Activated naive CD4-positive, alpha-beta T cell treated with anti-CD3 and anti-CD28 coated beads for 36 hours (primary cell): ENCODE data around the gene LMOD1. TPM values are rescaled to one million over a fixed set of nuclear protein-coding genes. Genes with fewer than 3 reads are reported as not detected.

Experiments
- CTCF ChIA-PET: fragments of 350-600 bp; sonication (Branson Sonifier 250); formaldehyde crosslinking; loops from one replicate; lab custom pipeline; 2021; ENCODE audit warnings: antibody characterized with exemption; lab: Charles Lee
- DNase-seq: peaks from one replicate; pipeline ENCODE4 v3.0.0-alpha.2; 2020
- H3K27ac Mint-ChIP-seq: one replicate; pipeline ENCODE4 v1.8.0; 2021; ENCODE audit warnings: mild to moderate bottlenecking, mixed read lengths
- H3K27me3 Mint-ChIP-seq: one replicate; pipeline ENCODE4 v1.8.0; 2021; ENCODE audit warnings: low read depth, mixed read lengths
- H3K36me3 Mint-ChIP-seq: one replicate; pipeline ENCODE4 v1.8.0; 2021; ENCODE audit warnings: low read depth, mixed read lengths
- H3K4me1 Mint-ChIP-seq: one replicate; pipeline ENCODE4 v1.8.0; 2021; ENCODE audit warnings: low read depth, mixed read lengths
- H3K4me3 Mint-ChIP-seq: one replicate; pipeline ENCODE4 v1.8.0; 2021; ENCODE audit warnings: mild to moderate bottlenecking, moderate library complexity, mixed read lengths
- H3K9me3 Mint-ChIP-seq: one replicate; pipeline ENCODE4 v1.8.0; 2021; ENCODE audit warnings: mixed read lengths
- intact Hi-C: fragments of 100-400 bp; cut with micrococcal nuclease; formaldehyde crosslinking; loops from one replicate; pipeline ENCODE4 v1.15.1; 2023
- total RNA-seq, 2 experiments: library from RNA; stranded (reverse); gene quantifications; one replicate each; pipeline ENCODE4 v1.2.3, GENCODE V29; 2021

The LMOD1 gene
- total RNA-seq = not detected

DNA sequence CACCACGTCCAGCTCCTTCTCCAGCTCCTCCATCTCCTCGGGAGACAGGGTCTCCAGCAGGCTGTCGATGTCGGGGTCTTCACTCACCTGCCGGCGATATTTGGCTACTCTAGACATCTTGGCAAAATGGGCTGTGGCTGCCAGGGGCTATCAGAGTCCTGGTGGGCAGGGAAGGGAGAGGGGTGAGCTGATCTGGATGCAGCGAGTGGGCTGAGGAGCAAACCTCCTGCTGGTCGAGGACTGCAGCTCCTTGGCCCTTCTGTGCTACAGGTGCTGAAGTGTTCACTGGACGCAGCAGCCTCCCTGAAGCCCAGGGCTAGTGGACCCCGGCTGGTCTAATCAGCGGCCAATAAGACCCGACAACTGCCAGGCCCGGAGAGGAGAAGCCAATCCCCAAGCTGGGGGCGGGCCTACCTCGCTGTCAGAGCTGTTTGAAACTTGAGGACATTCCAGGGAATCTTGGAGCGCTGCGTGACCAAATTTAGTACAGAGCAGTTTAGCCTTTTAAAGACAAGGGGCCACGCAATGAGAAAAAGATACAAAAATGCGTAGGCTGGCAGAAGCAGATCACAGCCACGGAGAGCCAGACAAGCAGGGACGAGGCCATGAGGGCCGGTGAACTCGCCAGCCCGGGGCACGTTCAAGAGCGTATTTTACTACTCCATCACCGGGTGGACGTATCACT lies at the start of gene LMOD1:
Gene LMOD1, minus strand, starts transcription at position 325 of the 685 bp plus-strand sequence. Its CDS starts 208 bp downstream, at position 117.
- Mint-ChIP-seq H3K27ac (no peak within 1 kb of the TSS), H3K9me3 (no peaks in the 10 kb centered on the region), H3K27me3 (peaks cover 39% of the 10 kb centered on the region), H3K36me3 (no peaks in the 10 kb centered on the region), H3K4me3 (peak within 1 kb of the TSS; percentile 40), H3K4me1 (peaks cover 15% of the 10 kb centered on the region)
- intact Hi-C loops = no loop called here
- CTCF ChIA-PET = interaction anchor here (1.0 to 3.4 kb wide), 3 partner anchors 18 to 53 kb away, joined by 3 to 17 read pairs (median 3); no protein-coding TSS in a partner anchor
- DNase-seq = peak; percentile 14

DNA sequence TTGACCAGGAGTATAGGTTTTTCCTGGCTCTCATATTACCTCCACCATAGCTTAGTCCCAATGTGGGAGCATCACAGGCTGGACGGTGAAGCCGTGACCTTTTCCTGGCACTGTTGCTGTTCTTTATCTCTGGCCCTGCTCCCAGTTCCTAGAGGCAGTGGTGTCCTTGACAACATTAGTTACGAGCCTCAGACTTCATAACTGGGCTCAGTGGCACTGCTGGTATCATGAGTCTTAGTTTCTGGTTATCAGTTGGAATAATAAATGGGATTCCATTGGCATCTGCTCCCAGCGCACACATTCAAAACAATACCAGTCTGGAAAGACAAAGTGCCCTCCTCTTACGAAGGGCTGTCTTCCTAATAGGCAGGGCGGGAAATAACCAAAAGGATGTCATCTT lies 44.1 kb upstream of the LMOD1 start:
- Mint-ChIP-seq H3K36me3 (peaks cover 14% of the 10 kb centered on the region), H3K4me1 (no peaks in the 10 kb centered on the region), H3K27ac (no peak overlapping the region), H3K27me3 (no peaks in the 10 kb centered on the region), H3K9me3 (no peaks in the 10 kb centered on the region), H3K4me3 (no peak overlapping the region)
- intact Hi-C loops = no loop called here
- DNase-seq = no peak
- CTCF ChIA-PET = interaction anchor here (0.8 kb wide), 1 partner anchor 94 kb away, joined by 3 read pairs; no protein-coding TSS in a partner anchor

DNA sequence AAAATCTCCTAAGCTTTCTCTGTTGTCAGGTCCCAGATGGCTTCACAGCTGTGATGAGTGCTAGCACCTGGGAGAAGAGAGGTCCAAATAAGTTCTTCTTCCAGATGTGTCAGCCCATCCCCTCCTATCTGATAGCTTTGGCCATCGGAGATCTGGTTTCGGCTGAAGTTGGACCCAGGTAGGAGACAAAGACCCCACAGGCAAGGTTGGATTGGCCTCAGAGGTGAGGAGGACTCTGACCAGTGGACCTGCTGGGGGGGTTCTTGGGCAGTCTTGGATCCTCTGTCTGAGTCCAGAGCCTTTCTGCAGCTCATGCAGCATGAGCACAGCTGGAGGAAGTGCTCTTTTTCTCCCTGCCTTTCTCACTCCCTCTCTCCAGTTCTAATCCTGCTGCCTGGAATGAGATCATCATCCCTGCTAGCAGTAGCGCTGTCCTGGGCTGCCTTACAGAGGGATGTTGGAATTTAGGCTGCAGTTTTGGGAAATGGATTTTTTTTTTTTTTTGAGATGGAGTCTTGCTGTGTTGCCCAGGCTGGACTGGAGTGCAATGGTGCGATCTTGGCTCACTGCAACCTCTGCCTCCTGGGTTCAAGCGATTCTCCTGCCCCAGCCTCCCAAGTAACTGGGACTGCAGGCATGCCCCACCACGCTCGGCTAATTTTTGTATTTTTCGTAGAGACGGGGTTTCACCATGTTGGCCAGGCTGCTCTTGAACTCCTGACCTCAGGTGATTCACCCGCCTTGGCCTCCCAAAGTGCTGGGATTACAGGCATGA lies 43.2 kb upstream of the LMOD1 start:
- no peaks in the 10 kb centered on the region for H3K27me3 Mint-ChIP-seq
- peaks cover 14% of the 10 kb centered on the region for H3K36me3 Mint-ChIP-seq
- H3K27ac Mint-ChIP-seq = no peak overlapping the region
- intact Hi-C loops = no loop called here
- no peak for DNase-seq
- no peak overlapping the region for H3K4me3 Mint-ChIP-seq
- H3K9me3 Mint-ChIP-seq = no peaks in the 10 kb centered on the region
- CTCF ChIA-PET = interaction anchor here (1.7 to 2.2 kb wide), 2 partner anchors 10 to 17 kb away, joined by 7 to 10 read pairs; no protein-coding TSS in a partner anchor
- H3K4me1 Mint-ChIP-seq = no peaks in the 10 kb centered on the region

DNA sequence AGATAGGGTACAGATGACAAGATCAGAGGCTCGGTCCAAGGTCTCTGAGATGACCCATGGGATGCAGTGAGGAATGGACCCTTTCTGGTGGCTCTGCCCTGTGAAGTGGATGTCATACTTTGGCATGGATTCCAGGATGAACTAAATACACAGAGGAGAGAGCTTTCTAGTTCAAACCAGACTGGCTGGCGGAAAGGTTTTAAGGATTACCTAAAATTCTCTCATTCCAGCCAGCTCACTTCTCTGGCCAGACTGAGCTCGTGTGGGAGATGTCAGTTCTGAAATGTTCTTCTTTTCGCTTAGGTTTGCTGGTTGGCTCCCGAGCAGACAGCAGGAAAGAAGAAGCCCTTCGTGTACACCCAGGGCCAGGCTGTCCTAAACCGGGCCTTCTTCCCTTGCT lies 42.3 kb upstream of the LMOD1 start:
- intact Hi-C loops = no loop called here
- no peak for DNase-seq
- H3K9me3 Mint-ChIP-seq = no peaks in the 10 kb centered on the region
- H3K4me3 Mint-ChIP-seq = no peak overlapping the region
- peaks cover 10% of the 10 kb centered on the region for H3K36me3 Mint-ChIP-seq
- H3K27ac Mint-ChIP-seq = no peak overlapping the region
- CTCF ChIA-PET = interaction anchor here (1.7 to 2.2 kb wide), 2 partner anchors 11 to 16 kb away, joined by 7 to 10 read pairs; no protein-coding TSS in a partner anchor
- no peaks in the 10 kb centered on the region for H3K27me3 Mint-ChIP-seq
- H3K4me1 Mint-ChIP-seq = peaks cover 5% of the 10 kb centered on the region

DNA sequence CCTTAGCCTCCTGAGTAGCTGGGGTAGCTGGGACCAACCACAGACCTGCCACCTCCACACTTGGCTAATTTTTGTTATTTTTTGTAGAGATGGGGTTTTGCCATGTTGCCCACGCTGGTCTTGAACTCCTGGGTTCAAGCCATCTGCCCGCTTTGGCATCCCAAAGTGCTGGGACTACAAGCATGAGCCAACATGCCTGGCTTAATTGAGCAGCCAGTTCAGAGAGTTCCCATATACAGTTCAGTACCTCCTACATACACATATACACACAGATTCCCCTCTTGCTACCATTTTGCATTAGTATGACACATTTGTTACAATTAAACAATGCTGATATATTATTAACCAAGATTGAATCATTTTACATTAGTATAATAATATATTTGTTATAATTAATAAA lies 39.0 kb upstream of the LMOD1 start:
- H3K4me3 Mint-ChIP-seq = no peak overlapping the region
- H3K27ac Mint-ChIP-seq = no peak overlapping the region
- CTCF ChIA-PET = interaction anchor here (0.6 to 4.9 kb wide), 4 partner anchors 14 to 150 kb away, joined by 3 to 28 read pairs (median 10); no protein-coding TSS in a partner anchor
- no peak for DNase-seq
- H3K4me1 Mint-ChIP-seq = peaks cover 17% of the 10 kb centered on the region
- H3K27me3 Mint-ChIP-seq = no peaks in the 10 kb centered on the region
- H3K36me3 Mint-ChIP-seq = peaks cover 6% of the 10 kb centered on the region
- H3K9me3 Mint-ChIP-seq = no peaks in the 10 kb centered on the region
- intact Hi-C loops = no loop called here

DNA sequence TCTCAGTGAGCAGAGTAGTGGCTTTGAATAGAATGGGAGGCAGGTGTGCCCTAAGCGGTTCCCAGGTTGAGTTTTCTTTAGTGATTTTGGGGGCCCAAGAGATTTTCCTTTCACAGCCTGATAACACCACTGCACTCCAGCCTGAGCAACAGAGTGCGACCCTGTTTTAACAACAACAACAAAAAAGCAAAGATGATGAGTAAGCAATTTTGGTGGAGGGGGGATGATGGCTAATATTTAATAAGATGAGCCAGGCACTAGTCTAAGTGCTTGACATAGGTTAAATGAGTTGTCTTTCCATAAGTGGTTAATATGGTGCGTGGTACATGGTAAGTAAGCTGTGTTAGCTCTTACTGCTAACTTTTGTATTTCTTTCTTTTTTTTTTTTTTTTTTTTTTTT lies 38.1 kb upstream of the LMOD1 start:
- Mint-ChIP-seq H3K9me3 (no peaks in the 10 kb centered on the region), H3K36me3 (peaks cover 2% of the 10 kb centered on the region), H3K27me3 (no peaks in the 10 kb centered on the region), H3K4me1 (peaks cover 17% of the 10 kb centered on the region), H3K4me3 (no peak overlapping the region), H3K27ac (no peak overlapping the region)
- intact Hi-C loops = no loop called here
- CTCF ChIA-PET = interaction anchor here (2.0 to 4.9 kb wide), 2 partner anchors 15 to 89 kb away, joined by 11 to 28 read pairs; no protein-coding TSS in a partner anchor
- no peak for DNase-seq

DNA sequence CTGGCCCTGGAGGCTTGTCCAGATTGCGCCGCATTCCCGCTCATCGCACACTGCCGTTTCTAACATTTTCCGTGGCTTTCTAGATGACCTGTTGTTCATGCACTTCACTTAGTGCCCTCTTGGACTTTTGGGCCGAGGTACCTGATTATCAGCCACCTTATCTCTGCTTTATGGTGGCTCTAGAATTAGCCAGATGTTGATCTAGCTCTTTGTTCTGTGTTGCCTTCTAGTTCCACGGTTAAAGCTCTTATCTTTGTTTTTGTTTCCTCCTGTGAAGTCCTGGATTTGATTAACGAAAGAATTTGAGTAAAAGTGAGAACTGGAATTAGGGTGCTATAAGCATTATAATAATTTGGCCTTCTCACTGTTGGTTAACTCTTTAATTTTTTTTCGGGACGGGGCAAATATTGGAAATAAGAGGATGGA lies 37.0 kb upstream of the LMOD1 start:
- no peaks in the 10 kb centered on the region for H3K9me3 Mint-ChIP-seq
- H3K27me3 Mint-ChIP-seq = no peaks in the 10 kb centered on the region
- peaks cover 17% of the 10 kb centered on the region for H3K4me1 Mint-ChIP-seq
- DNase-seq = no peak
- H3K36me3 Mint-ChIP-seq = peaks cover 2% of the 10 kb centered on the region
- H3K4me3 Mint-ChIP-seq = peak overlapping the region; percentile 87
- CTCF ChIA-PET = interaction anchor here (1.9 to 4.9 kb wide), 3 partner anchors 11 to 88 kb away, joined by 9 to 28 read pairs (median 10); no protein-coding TSS in a partner anchor
- peak overlapping the region; percentile 69 for H3K27ac Mint-ChIP-seq
- intact Hi-C loops = loop anchor here (1.0 kb wide), 1 partner anchor 28 kb away; the partner anchor contains the start of gene TIMM17A

DNA sequence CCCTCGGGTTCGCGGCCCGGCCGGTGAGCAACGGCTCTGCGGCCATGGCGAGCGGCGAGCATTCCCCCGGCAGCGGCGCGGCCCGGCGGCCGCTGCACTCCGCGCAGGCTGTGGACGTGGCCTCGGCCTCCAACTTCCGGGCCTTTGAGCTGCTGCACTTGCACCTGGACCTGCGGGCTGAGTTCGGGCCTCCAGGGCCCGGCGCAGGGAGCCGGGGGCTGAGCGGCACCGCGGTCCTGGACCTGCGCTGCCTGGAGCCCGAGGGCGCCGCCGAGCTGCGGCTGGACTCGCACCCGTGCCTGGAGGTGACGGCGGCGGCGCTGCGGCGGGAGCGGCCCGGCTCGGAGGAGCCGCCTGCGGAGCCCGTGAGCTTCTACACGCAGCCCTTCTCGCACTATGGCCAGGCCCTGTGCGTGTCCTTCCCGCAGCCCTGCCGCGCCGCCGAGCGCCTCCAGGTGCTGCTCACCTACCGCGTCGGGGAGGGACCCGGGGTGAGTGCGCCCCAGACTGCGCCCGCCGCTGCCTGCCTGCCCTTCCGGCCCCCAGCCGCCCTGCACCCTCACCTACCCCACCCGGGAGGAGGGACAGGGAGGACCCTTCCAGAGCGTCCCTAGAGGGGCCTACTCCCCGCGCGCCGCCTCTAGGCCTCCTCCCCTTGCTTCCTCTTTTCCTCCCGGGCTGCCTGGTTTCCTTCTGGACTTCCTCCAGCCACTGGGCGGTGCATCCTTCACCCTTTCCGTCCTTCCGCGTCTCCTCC lies 36.5 kb upstream of the LMOD1 start, which contains the start of gene RNPEP:
Gene RNPEP, plus strand, starts transcription at position 26 of the 757 bp plus-strand sequence. Its CDS starts 19 bp downstream, at position 45.
- H3K4me1 Mint-ChIP-seq = peaks cover 17% of the 10 kb centered on the region
- peaks cover 2% of the 10 kb centered on the region for H3K36me3 Mint-ChIP-seq
- peak within 1 kb of the TSS; percentile 92 for H3K4me3 Mint-ChIP-seq
- H3K9me3 Mint-ChIP-seq = no peaks in the 10 kb centered on the region
- peak; percentile 57 for DNase-seq
- peak within 1 kb of the TSS; percentile 69 for H3K27ac Mint-ChIP-seq
- H3K27me3 Mint-ChIP-seq = no peaks in the 10 kb centered on the region
- CTCF ChIA-PET = interaction anchor here (1.9 to 4.9 kb wide), 4 partner anchors 10 to 153 kb away, joined by 5 to 28 read pairs (median 10); no protein-coding TSS in a partner anchor
- intact Hi-C loops = loop anchor here (1.0 kb wide), 2 partner anchors 28 to 86 kb away; partner anchors contain the start of gene TIMM17A

DNA sequence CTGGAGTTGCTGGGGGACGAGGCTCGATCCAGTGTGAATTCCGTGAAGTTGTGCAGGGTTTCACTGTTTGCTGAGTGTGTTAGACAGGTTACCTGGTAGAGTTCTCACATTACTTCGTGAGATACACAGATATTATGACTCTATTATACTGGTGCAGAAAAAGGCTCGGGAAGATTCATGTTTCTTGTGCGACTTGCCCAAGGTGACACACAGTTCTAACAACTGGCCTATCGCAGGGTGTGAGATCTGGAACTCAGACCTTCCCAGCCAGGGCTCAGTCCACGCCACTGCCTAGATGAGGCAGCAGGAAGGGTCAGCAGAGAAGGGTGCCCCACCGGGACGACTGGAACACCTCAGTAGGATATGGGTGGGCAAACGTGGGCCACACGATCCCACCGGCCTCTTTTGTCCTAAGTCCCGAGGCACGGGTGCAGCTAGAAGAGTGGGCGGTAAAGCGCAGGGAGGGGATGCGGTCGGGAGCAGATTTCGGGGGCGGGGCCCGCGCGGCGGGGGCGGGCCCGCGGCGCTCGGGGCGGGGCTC lies 35.8 kb upstream of the LMOD1 start:
- H3K36me3 Mint-ChIP-seq = peaks cover 2% of the 10 kb centered on the region
- no peaks in the 10 kb centered on the region for H3K9me3 Mint-ChIP-seq
- peaks cover 17% of the 10 kb centered on the region for H3K4me1 Mint-ChIP-seq
- H3K4me3 Mint-ChIP-seq = peak overlapping the region; percentile 92
- peak overlapping the region; percentile 53 for H3K27ac Mint-ChIP-seq
- intact Hi-C loops = loop anchor here (1.0 kb wide), 1 partner anchor 86 kb away; no protein-coding TSS in a partner anchor
- CTCF ChIA-PET = interaction anchor here (0.6 to 4.9 kb wide), 5 partner anchors 9 to 154 kb away, joined by 3 to 28 read pairs (median 9); no protein-coding TSS in a partner anchor
- peak; percentile 67 for DNase-seq
- H3K27me3 Mint-ChIP-seq = no peaks in the 10 kb centered on the region

DNA sequence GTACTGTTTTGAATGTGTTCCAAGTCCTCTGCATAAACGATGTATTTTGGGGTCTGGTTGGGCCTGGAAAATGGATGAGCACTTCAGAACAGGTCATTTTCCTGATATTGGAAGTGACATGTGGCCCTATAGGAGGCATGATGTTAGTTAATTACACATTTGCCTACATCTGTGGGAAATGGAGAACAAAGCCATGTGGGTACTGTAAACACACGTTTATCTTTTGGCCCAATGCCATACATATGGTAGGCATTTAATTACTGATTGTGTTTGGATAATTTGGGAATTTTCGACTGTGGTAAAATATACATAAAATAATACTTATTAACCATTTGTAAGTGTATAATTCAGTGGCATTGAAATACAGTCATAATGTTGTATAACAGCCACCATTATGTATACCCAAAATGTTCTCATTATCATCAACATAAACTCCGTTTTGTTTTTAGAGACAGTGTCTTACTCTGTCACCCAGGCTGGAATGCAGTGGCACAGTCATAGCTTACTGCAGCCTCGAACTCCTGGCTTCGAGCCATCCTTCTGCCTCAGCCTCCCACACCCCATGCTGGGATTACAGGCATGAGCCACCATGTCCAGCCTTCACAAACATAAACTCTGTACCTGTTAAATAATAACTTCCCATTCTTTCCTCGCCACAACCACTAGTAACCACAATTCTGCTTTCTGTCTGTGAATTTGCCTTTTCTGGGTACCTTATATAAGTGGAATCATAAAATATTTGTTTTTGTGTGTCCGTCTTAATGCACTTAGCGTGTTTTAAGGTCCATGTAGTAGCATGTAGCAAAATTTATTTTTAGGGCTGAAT lies 24.2 kb upstream of the LMOD1 start:
- no peaks in the 10 kb centered on the region for H3K4me1 Mint-ChIP-seq
- no peak overlapping the region for H3K4me3 Mint-ChIP-seq
- H3K9me3 Mint-ChIP-seq = no peaks in the 10 kb centered on the region
- H3K36me3 Mint-ChIP-seq = peaks cover 15% of the 10 kb centered on the region
- no peaks in the 10 kb centered on the region for H3K27me3 Mint-ChIP-seq
- no peak for DNase-seq
- H3K27ac Mint-ChIP-seq = no peak overlapping the region
- intact Hi-C loops = no loop called here
- CTCF ChIA-PET = interaction anchor here (5.2 kb wide), 1 partner anchor 75 kb away, joined by 123 read pairs; no protein-coding TSS in a partner anchor
